ENCODE data around the gene PEX14.

PEX14 gene

DNA sequence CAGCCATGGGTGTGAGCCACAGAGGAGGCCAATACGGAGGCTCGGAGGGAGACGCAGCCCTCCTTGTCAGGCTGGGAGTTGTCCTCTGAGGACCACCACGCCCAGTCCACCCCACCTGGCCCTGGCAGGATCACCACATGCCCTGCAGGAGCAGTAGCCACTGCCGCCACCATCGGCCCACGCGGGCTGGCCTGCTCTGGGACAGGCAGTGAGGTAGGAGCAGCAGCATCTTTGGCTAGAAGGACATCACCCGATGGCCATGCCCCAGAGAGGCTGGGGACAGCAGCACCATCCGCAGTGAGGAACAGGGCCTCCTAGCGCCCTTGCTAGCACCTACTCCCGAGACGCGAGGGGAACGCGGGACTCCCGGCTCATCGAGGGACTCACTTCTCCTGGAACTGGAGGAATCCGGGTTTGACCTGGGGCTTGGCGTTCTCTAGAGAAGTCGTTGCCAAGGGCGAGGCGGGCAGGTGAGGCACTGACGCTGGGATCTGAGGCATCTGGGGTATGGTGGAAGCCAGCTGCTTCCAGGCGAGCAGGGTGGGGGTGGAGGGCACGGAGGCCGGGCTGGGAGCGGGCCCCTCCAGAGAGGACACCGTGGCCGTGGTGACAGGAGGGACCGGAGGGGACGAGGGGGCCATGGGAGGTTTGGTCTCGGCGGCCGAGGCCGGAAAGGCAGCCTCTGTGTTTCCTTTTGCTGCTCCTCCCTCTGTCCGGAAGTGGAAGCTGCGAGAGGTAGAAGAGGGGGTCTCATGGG lies 172.8 kb downstream of the PEX14 start:
- TF ChIP-seq, protein P1, sequence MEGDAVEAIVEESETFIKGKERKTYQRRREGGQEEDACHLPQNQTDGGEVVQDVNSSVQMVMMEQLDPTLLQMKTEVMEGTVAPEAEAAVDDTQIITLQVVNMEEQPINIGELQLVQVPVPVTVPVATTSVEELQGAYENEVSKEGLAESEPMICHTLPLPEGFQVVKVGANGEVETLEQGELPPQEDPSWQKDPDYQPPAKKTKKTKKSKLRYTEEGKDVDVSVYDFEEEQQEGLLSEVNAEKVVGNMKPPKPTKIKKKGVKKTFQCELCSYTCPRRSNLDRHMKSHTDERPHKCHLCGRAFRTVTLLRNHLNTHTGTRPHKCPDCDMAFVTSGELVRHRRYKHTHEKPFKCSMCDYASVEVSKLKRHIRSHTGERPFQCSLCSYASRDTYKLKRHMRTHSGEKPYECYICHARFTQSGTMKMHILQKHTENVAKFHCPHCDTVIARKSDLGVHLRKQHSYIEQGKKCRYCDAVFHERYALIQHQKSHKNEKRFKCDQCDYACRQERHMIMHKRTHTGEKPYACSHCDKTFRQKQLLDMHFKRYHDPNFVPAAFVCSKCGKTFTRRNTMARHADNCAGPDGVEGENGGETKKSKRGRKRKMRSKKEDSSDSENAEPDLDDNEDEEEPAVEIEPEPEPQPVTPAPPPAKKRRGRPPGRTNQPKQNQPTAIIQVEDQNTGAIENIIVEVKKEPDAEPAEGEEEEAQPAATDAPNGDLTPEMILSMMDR (IDR thresholded peaks at IDR 0.05; ENCODE audit: control insufficient read depth, insufficient read depth, low read depth, low read length, missing control alignments): no peak
- no peak overlapping the region for H3K4me3 ChIP-seq (ENCODE audit: control insufficient read depth, low read depth, low read length)
- no peak for DNase-seq (ENCODE audit: low read depth)

DNA sequence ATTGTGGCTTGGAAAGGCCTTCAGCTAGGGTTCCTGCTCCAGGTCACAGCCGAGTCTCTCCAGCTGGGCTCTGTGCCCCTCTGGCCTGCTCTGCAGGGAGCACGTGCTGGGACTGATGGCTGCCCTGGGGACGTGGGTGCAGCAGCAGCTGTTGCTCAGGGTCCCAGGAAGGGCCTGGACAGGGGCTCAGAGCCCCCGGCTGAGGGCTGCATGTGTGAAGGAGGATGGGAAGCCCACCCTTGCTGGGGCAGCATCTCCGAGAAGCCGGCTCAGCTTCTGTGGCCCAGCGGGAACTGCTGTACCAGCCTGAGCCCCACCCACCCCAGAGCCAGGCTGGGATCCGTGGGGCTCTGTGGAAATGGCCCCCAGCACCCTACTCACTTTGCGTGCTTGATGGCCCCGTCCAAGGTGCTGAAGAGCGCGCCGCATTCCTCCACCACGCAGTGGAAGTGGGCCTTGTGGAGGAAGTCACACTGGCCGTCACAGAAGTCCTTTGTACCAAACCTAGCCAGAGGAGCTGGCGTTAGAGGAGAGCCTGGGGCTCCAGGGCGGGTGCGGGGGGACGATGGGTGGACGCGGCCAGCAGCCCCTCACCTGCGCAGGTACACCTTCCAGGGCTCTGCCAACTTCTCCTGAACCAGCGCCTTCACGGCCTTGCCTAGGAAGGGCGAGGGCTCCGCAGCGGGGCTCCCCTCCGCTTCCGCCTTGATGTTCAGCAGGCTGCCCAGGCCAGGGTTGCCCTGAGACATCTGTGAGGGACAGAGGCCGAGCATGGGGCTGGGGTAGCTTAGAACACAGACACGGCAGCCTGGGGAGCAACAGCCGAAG lies 174.2 kb downstream of the PEX14 start:
- H3K4me3 ChIP-seq (ENCODE audit: control insufficient read depth, low read depth, low read length): no peak overlapping the region
- TF ChIP-seq, protein P1 (IDR thresholded peaks at IDR 0.05; ENCODE audit: control insufficient read depth, insufficient read depth, low read depth, low read length, missing control alignments): no peak
- DNase-seq (ENCODE audit: low read depth): no peak

DNA sequence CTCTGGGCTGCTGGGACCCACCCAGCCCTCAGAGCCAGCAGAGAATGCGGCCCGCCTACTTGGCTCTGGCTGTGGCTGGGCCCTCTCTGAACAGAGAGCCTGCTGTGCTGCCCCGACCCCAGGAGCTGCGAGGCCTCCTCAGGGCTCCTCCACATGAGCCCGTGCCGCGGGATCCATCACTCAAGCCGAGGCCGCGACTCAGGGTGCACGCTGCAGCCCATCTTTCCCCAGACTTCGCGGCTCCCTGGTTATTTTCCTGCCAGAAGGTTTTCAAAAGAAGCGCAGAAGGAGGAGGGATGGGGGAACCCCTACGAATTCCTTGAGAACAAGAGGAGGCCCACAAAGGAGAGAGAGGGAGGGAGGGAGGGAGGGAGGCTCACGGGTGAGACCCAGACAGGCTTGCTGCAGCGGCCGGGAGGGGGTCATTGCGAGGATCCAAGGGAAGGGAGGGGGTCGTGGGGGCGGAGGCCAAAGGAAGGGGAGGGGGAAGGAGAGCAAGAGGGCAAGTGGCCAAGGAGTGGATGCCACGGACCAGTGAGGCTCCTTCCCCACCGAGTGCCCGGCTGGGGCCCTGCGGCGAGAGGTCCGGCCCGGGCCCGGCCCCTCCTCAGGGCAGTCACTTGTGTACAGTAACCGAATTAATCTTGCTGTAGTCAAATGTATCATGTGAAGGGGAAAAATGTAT lies 174.9 kb downstream of the PEX14 start:
- H3K4me3 ChIP-seq (ENCODE audit: control insufficient read depth, low read depth, low read length): no peak overlapping the region
- DNase-seq (ENCODE audit: low read depth): no peak
- TF ChIP-seq, protein P1 (IDR thresholded peaks at IDR 0.05; ENCODE audit: control insufficient read depth, insufficient read depth, low read depth, low read length, missing control alignments): no peak

DNA sequence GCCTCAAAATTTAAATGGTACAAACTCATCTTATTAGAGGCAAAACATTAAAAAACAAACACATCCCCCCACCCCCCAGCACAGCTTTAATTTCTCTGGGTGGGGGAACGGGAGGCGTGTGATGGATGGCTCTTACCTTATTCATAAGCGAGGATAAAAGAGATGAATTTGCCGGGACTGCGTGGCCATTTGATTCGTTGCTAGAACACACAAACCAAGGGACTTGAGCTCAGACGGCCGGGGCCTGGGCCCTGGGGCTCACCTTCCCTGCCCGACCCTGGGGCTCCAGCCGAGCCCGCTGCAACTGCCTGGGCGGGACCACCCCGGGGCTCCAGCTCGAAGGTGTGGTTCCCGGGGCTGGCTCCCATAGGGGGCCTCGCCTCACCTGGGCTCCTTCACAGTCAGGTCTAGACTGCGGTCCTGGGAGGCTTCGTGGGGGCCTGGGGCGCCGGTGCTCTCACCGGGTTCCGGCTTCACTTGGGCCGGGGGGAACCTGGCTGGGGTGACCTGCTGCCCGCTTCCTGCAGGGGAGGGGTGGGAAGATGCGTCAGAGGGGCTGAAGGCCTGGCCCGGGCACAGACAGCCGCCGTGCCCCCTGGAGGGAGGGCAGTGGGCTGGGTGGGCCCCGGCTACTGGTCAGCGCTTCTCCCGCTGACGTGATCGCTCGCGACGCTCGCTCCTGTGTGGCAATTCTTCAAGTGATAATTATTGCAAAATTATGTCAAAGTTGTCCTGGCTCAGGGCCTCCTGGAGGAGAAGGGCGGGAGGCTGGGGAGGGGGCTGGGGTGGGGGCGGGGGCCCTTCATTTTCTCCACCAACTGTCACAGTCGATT lies 176.0 kb downstream of the PEX14 start:
- TF ChIP-seq, protein P1 (IDR thresholded peaks at IDR 0.05; ENCODE audit: control insufficient read depth, insufficient read depth, low read depth, low read length, missing control alignments): no peak
- H3K4me3 ChIP-seq (ENCODE audit: control insufficient read depth, low read depth, low read length): no peak overlapping the region
- DNase-seq (ENCODE audit: low read depth): no peak

DNA sequence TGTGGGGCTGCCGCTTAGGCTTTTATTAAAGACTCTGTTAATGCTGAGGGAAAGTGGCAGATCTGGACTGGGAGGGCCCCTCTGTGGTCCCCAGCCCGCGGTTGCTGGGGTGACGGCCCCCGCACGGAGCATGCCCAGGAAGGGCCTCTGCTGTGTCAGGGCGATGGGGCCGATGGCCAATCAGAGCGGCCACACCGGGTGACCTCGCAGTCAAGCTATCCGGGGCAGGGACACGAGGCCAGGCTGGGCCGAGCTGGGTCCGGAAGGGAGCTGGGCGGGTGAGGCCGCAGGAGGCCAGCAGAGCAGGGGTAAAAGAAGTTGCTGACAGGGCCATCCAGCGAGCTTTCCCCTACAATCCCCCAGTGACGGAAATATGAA lies 176.6 kb downstream of the PEX14 start:
- DNase-seq (ENCODE audit: low read depth): no peak
- TF ChIP-seq, protein P1 (IDR thresholded peaks at IDR 0.05; ENCODE audit: control insufficient read depth, insufficient read depth, low read depth, low read length, missing control alignments): no peak
- no peak overlapping the region for H3K4me3 ChIP-seq (ENCODE audit: control insufficient read depth, low read depth, low read length)

DNA sequence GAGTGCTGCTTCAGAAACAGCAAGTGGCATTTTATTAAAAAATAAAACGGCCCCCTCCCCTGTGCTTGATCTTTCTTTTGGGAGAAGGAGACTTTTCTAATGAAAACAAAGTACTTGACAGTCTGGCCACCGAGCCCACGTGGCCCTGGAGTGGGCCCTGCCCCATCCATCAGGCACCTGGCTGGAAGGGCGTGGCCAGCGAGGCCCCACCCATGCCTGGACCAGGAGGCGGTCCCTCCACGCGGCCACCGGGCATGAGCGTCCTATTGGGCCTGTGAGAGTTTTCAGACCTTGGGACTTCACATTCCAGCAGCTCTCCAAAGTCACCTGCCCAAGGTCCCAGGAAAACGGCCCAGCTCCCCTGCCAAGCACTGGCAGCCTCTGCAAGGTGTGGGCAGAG lies 177.0 kb downstream of the PEX14 start:
- no peak overlapping the region for H3K4me3 ChIP-seq (ENCODE audit: control insufficient read depth, low read depth, low read length)
- no peak for DNase-seq (ENCODE audit: low read depth)
- TF ChIP-seq, protein P1 (IDR thresholded peaks at IDR 0.05; ENCODE audit: control insufficient read depth, insufficient read depth, low read depth, low read length, missing control alignments): no peak

Data from AG09309 (cell line).